Measurements from ENCODE around the gene SOX5.

DNA sequence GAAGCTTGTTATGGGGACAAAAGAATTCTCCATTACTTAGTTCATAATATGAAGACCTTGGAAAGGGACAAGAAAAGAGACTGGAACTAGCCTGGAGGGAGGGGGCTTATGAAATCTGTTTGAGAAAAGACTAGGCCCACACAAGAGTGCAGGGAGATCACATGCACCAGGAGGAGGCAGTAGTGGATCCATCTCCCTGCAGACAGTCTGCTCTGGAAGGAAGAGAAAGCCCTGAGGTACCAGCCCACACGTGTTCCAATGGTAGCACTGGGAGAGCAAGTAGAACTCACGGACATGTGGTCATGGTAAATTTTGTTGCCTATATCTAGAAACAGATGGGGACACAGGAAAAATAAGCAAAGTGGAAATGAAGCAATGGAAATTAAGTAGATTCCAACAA is 445.4 kb downstream of the SOX5 start:
- TF ChIP-seq POLR2A (IDR thresholded peaks at IDR 0.05), result no peak
- TF ChIP-seq, protein P1, sequence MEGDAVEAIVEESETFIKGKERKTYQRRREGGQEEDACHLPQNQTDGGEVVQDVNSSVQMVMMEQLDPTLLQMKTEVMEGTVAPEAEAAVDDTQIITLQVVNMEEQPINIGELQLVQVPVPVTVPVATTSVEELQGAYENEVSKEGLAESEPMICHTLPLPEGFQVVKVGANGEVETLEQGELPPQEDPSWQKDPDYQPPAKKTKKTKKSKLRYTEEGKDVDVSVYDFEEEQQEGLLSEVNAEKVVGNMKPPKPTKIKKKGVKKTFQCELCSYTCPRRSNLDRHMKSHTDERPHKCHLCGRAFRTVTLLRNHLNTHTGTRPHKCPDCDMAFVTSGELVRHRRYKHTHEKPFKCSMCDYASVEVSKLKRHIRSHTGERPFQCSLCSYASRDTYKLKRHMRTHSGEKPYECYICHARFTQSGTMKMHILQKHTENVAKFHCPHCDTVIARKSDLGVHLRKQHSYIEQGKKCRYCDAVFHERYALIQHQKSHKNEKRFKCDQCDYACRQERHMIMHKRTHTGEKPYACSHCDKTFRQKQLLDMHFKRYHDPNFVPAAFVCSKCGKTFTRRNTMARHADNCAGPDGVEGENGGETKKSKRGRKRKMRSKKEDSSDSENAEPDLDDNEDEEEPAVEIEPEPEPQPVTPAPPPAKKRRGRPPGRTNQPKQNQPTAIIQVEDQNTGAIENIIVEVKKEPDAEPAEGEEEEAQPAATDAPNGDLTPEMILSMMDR (IDR thresholded peaks at IDR 0.05), result no peak

Measured in breast epithelium (tissue), 3 donors.